ENCODE data around the gene NUBP2. TPM values are rescaled to one million over a fixed set of nuclear protein-coding genes. Genes with fewer than 3 reads are reported as not detected.

NUBP2 gene
- total RNA-seq, 2 donors from 2014 or later = 47.9 to 81.8 TPM

GRCh38 chr16:1771864-1772361 lies 10.8 kb upstream of the NUBP2 start:
- H3K9me3 Mint-ChIP-seq = no peaks in the 10 kb centered on the region
- H3K27me3 Mint-ChIP-seq = no peaks in the 10 kb centered on the region
- H3K36me3 Mint-ChIP-seq = peaks cover 6% of the 10 kb centered on the region
- DNase-seq (ENCODE audit: low spot score) (no peak), ATAC-seq (no peak)
- H3K27ac Mint-ChIP-seq = peak overlapping the region; percentile 94 to 95
- H3K4me1 Mint-ChIP-seq (ENCODE audit: low read depth in 2 of 2) = peaks cover 11 to 12% of the 10 kb centered on the region in 2 donors
- peak overlapping the region; percentile 96 for H3K4me3 Mint-ChIP-seq

- peak within 1 kb of the TSS; percentile 94 to 95 for H3K27ac Mint-ChIP-seq
- ATAC-seq (peak; percentile 5 to 37), DNase-seq (ENCODE audit: low spot score) (no peak)
- H3K9me3 Mint-ChIP-seq = no peaks in the 10 kb centered on the region
- H3K4me3 Mint-ChIP-seq = peak within 1 kb of the TSS; percentile 96
- no peaks in the 10 kb centered on the region for H3K27me3 Mint-ChIP-seq
- peaks cover 6% of the 10 kb centered on the region for H3K36me3 Mint-ChIP-seq
- peaks cover 11 to 12% of the 10 kb centered on the region in 2 donors for H3K4me1 Mint-ChIP-seq (ENCODE audit: low read depth in 2 of 2)
Observed at GRCh38 chr16:1772362-1772907, 10.3 kb upstream of the NUBP2 start, which contains the start of gene EME2. EME2 (plus strand) TSS chr16:1772810; CDS start chr16:1773228, 418 bp downstream.

- Mint-ChIP-seq H3K9me3 (no peaks in the 10 kb centered on the region), H3K27ac (peak within 1 kb of the TSS; percentile 94 to 95), H3K27me3 (no peaks in the 10 kb centered on the region), H3K4me3 (peak within 1 kb of the TSS; percentile 96), H3K4me1 (ENCODE audit: low read depth in 2 of 2) (peaks cover 8 to 12% of the 10 kb centered on the region in 2 donors), H3K36me3 (peaks cover 6% of the 10 kb centered on the region)
- DNase-seq (ENCODE audit: low spot score) (peak; percentile 87), ATAC-seq (peak; percentile 78 to 84)
Observed at GRCh38 chr16:1772908-1773702, 9.7 kb upstream of the NUBP2 start, which contains the start of gene MRPS34. MRPS34 (minus strand) TSS chr16:1773134; CDS start chr16:1773119, 15 bp downstream.

GRCh38 chr16:1773703-1774447 lies 8.9 kb upstream of the NUBP2 start:
- H3K4me3 Mint-ChIP-seq = peak overlapping the region; percentile 96
- DNase-seq (ENCODE audit: low spot score) (no peak), ATAC-seq (no peak)
- H3K4me1 Mint-ChIP-seq (ENCODE audit: low read depth in 2 of 2) = peaks cover 8 to 12% of the 10 kb centered on the region in 2 donors
- H3K27me3 Mint-ChIP-seq = no peaks in the 10 kb centered on the region
- H3K9me3 Mint-ChIP-seq = no peaks in the 10 kb centered on the region
- H3K27ac Mint-ChIP-seq = peak overlapping the region in 1 of 2 donors; percentile 43
- H3K36me3 Mint-ChIP-seq = peaks cover 6% of the 10 kb centered on the region

GRCh38 chr16:1774448-1774780 lies 8.3 kb upstream of the NUBP2 start:
- Mint-ChIP-seq H3K27me3 (no peaks in the 10 kb centered on the region), H3K27ac (no peak overlapping the region), H3K4me1 (ENCODE audit: low read depth in 2 of 2) (peaks cover 11 to 12% of the 10 kb centered on the region in 2 donors), H3K9me3 (no peaks in the 10 kb centered on the region), H3K36me3 (peaks cover 6% of the 10 kb centered on the region), H3K4me3 (no peak overlapping the region)
- ATAC-seq = no peak
- no peak for DNase-seq (ENCODE audit: low spot score)

GRCh38 chr16:1775006-1775845 lies 7.5 kb upstream of the NUBP2 start:
- no peak overlapping the region for H3K27ac Mint-ChIP-seq
- H3K9me3 Mint-ChIP-seq = no peaks in the 10 kb centered on the region
- ATAC-seq (no peak), DNase-seq (ENCODE audit: low spot score) (no peak)
- no peaks in the 10 kb centered on the region for H3K27me3 Mint-ChIP-seq
- peaks cover 6% of the 10 kb centered on the region for H3K36me3 Mint-ChIP-seq
- H3K4me3 Mint-ChIP-seq = no peak overlapping the region
- H3K4me1 Mint-ChIP-seq (ENCODE audit: low read depth in 2 of 2) = peaks cover 10 to 11% of the 10 kb centered on the region in 2 donors

GRCh38 chr16:1775846-1776671 lies 6.7 kb upstream of the NUBP2 start:
- H3K36me3 Mint-ChIP-seq = peaks cover 6% of the 10 kb centered on the region
- no peaks in the 10 kb centered on the region for H3K9me3 Mint-ChIP-seq
- peaks cover 10 to 12% of the 10 kb centered on the region in 2 donors for H3K4me1 Mint-ChIP-seq (ENCODE audit: low read depth in 2 of 2)
- H3K27me3 Mint-ChIP-seq = no peaks in the 10 kb centered on the region
- ATAC-seq = no peak
- H3K27ac Mint-ChIP-seq = no peak overlapping the region
- H3K4me3 Mint-ChIP-seq = no peak overlapping the region
- no peak for DNase-seq (ENCODE audit: low spot score)

- no peaks in the 10 kb centered on the region for H3K9me3 Mint-ChIP-seq
- H3K27ac Mint-ChIP-seq = no peak overlapping the region
- H3K27me3 Mint-ChIP-seq = no peaks in the 10 kb centered on the region
- H3K4me1 Mint-ChIP-seq (ENCODE audit: low read depth in 2 of 2) = peaks cover 15 to 16% of the 10 kb centered on the region in 2 donors
- no peak overlapping the region for H3K4me3 Mint-ChIP-seq
- ATAC-seq (no peak), DNase-seq (ENCODE audit: low spot score) (no peak)
- peaks cover 6% of the 10 kb centered on the region for H3K36me3 Mint-ChIP-seq
Observed at GRCh38 chr16:1776672-1776955, 6.1 kb upstream of the NUBP2 start.

- H3K27me3 Mint-ChIP-seq = no peaks in the 10 kb centered on the region
- H3K27ac Mint-ChIP-seq = no peak overlapping the region
- ATAC-seq (no peak), DNase-seq (ENCODE audit: low spot score) (no peak)
- peaks cover 4% of the 10 kb centered on the region for H3K36me3 Mint-ChIP-seq
- peaks cover 15% of the 10 kb centered on the region in 2 donors for H3K4me1 Mint-ChIP-seq (ENCODE audit: low read depth in 2 of 2)
- no peaks in the 10 kb centered on the region for H3K9me3 Mint-ChIP-seq
- H3K4me3 Mint-ChIP-seq = no peak overlapping the region
Observed at GRCh38 chr16:1776991-1777374, 5.8 kb upstream of the NUBP2 start.

- DNase-seq (ENCODE audit: low spot score) (no peak), ATAC-seq (no peak)
- H3K4me1 Mint-ChIP-seq (ENCODE audit: low read depth in 2 of 2) = peaks cover 10% of the 10 kb centered on the region in 2 donors
- no peak overlapping the region for H3K27ac Mint-ChIP-seq
- no peaks in the 10 kb centered on the region for H3K27me3 Mint-ChIP-seq
- no peak overlapping the region for H3K4me3 Mint-ChIP-seq
- no peaks in the 10 kb centered on the region for H3K36me3 Mint-ChIP-seq
- H3K9me3 Mint-ChIP-seq = no peaks in the 10 kb centered on the region
Observed at GRCh38 chr16:1777375-1778199, 5.2 kb upstream of the NUBP2 start.

GRCh38 chr16:1778200-1779179 lies 4.3 kb upstream of the NUBP2 start:
- H3K9me3 Mint-ChIP-seq = no peaks in the 10 kb centered on the region
- no peak for ATAC-seq
- H3K4me1 Mint-ChIP-seq (ENCODE audit: low read depth in 2 of 2) = peaks cover 10 to 14% of the 10 kb centered on the region in 2 donors
- no peak overlapping the region for H3K27ac Mint-ChIP-seq
- no peak for DNase-seq (ENCODE audit: low spot score)
- H3K4me3 Mint-ChIP-seq = no peak overlapping the region
- no peaks in the 10 kb centered on the region for H3K27me3 Mint-ChIP-seq
- no peaks in the 10 kb centered on the region for H3K36me3 Mint-ChIP-seq

Measured in natural killer cell treated with Interleukin-12 subunit alpha and Interleukin-12 subunit beta and Interleukin-15 and Interleukin-18, amount 100 ng/mL, for 72 hours (primary cell).